HG02885 (cell line): Measurements from ENCODE around the gene LCP1.

Experiments
- ATAC-seq: cut with Tn5 transposase; IDR thresholded peaks from one replicate; pipeline ENCODE4 v1.9.1; 2021; ENCODE audit warnings: mild to moderate bottlenecking; ENCODE audit not compliant: unreplicated experiment, poor library complexity

The LCP1 gene

DNA sequence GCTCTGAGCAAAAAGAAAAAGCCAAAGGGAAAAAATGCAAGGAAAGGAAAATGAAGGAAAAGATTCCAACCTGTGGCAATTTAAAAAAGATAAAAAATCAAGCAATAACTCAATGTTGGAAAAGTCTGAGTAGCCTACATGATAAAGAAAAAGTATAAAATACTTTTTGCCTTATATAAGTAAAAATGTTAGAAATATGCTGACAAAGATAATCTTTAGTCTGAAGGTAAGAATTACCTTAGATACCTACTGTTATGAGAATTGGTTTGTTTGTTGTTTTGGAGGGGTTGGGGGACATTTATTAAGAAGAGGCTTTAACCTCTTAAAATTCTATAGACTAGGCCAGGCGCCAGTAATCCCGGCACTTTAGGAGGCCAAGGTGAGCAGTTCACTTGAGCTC, 47.5 kb downstream of the LCP1 start:
- ATAC-seq: no peak

DNA sequence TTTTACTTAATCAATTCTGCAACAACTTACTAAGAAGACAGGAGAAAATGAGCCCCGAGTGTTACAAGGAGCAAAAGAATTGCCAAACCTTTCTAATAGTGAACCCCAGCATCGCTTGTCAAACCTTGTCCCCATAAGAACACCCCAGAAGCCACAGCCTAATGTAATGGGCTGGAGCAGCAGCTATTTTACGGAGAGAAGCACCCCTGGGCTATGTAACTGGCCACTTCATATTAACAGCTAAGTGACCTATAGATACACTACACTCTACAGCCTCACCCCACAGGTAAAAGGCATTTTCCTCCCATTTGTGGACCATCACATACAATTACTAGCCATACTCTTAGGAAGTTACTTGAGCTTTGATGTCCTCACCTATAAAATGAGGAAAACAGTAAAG, 49.9 kb downstream of the LCP1 start:
- no peak for ATAC-seq

DNA sequence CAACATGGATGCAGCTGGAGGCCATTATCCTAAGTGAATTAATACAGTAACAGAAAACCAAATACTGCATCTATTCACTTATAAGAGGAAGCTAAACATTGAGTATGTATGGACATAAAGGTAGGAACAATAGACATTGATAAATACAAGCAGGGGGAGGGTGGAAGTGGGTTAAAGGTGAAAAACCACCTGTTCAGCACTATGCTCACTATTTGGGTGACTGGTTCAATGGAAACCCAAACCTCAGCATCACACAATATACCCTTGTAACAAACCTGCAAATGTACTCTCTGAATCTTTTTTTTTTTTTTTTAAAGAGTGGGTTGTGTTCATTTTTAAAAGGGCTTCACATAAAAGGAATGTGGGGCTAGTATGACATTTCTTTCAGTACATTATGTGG, 50.3 kb downstream of the LCP1 start:
- no peak for ATAC-seq

DNA sequence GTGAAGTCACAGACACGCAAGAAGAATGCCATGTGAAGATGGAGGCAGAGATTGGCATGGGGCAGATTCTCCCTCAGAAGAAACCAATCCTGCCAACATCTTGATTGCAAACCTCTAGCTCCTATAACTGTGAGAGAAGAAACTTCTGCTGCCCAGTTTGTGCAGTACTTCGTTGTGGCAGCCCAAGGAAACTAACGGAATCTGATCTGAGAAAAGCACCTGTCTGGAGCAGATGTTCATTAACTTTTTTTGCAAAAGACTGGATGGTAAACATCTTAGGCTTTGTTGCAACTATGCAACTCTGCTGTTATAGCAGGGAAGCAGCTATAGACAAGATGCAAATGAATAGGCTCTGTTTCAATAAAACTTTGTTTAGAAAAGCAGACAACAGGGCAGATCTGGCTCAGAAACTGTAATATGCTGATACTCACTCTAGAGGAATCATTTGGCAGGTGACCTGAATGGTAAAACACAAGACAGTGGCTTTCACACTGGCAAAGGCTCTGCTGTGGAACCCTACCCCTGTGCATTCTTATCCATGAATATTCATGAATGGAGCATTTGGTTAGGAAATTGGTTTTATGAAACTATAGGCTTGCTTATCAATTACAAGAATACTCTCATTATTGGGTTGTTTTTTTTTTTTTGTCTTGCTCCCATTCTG, 51.9 kb downstream of the LCP1 start:
- no peak for ATAC-seq

DNA sequence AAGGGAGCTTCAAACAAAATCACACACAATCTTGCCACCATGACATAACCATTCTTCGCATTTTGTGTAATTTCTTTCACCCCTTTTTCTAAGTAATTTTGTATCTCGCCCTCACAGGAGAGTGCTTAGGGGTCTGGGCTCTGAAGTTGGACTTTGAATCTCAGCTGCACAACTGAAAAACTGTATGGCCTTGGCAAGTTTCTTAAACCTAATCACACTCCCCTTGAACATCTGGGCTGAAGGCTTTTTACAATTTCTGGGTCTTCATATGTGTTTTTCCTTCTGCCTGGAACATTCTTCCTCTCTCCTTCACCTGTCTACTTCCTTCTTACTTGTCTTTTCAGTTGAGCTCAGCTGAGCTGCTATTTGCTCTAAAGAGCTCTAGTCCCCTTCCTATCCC, 52.9 kb downstream of the LCP1 start:
- ATAC-seq: no peak

DNA sequence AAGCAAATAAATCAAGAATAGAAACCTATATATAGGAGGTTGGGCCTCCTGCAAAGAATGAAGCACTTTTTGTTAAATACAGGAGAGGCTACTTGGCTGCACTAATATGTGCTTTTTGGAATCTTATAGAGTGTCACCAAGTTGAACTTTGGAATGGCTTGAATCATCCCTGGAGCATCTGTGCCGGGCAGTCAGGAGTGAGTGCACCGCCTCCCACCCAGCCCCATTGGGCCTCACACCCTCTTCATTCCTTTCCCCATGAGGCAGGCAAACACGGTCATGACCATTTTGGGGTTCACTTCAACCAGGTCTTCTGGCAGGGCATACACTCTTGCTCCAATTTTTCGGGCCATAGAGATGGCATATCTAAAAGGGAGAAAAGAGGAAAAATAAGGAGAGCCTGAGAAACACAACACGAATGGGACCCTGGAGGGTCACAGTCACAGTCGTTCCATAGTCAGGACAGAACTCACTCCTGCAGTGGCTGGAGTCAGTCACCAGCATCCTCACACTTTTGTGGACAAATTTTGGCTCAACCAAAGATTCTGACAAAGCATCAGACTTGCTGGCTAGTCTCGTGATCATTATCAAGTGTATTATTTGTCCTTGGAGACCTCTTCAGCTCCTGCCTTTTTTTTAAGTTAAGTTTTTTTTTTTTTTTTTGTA, 54.5 kb downstream of the LCP1 start:
- ATAC-seq: no peak

DNA sequence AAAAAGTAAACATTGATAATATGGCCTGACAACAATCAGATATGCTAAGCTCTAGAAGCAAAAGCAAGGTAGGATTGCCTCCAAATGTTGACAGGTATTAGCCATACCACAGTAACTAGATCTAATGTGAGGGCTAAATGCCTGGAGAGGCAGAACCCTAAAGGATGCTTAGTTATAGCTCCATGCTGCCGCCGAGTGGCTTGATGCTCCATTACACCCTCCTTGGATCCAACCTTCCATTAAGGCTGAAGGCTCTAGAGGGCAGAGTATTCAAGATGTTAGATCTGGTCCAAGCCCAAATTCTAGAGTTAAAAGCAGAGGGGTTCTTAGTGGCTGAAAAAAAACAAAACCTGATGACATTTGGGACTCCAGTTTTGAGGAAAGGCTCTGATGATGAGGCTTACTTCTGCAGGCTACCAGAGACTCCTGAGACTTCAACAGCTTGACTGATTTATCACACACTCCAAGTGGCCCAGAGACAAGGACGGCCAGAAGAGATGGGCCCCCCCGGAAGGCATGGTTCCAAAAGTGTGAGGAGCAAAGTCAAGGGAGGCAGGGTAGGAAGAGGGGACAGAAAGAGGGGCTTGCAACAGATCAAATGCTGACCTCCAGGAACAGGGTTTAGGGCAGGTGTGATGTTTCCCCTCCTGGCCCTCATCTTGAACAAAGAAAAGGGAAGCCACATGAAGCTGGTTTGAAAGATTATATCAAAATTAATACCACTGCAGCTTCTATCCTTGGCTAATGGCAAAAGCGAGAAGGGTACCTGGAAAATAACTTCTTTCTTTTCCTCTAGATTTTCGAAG, 55.2 kb downstream of the LCP1 start:
- ATAC-seq: peak; percentile 76

DNA sequence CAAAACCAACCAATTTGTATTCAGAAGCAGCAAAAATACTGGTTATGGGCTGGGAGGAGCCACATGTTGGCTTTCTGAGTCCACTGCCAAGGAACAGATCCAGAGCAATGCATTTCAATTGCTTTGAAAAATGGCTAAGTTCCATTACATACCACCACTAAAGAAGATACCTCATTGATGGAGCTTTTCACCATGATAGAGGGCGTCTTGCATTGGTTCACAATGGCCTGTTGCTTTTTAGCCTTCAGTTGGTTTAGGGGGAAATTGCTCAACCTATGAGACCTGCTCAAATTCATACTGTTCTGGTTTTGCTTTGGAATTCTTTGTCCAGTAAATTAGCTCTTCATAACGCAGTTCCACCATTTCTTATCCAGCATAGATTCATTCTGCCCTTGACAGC, 55.9 kb downstream of the LCP1 start:
- no peak for ATAC-seq

DNA sequence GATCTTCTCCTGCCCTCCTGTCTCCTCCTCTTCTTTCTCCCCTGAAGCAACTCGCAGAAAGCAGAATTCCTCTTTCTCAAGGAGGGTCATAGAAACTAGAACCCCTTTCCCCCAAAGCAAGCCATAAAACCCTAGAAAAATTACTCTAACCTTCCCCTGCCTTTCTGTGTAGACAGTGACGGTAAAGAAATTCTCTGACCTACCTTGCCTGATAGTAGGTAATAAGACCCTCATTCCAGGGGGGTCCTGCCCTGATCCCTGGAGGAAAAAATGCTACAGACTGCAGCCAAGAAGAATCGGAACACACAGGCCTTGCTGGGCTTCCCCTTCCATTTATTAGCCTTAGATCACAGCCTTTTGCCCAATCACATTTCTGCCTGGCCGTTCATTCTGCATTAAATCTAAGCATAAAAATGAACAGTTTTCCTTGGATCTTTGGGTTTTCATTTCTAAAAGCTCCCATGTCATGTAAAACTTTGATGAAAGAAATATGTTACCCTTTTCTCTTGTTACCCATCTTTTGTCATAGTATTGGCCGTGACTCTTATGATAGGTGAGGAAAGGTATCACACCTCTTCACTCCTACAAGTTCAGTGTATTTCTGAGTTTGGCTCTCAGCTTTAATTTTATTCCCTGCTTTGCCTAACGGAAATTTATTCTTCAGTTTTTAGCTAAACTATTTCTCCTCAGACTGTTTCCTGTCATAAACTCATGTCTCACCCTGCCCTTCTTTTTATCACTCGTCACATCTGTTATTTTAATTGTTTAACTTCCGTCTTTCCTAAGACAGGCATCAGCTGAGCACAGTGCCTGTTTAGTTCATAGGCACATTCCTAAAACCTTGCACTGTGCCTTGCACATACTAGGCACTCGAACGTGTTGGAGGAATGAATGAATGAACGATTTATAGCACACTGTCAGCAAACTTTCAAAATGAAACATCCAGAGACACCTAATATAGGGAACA, 56.7 kb downstream of the LCP1 start:
- ATAC-seq: peak; percentile 17

DNA sequence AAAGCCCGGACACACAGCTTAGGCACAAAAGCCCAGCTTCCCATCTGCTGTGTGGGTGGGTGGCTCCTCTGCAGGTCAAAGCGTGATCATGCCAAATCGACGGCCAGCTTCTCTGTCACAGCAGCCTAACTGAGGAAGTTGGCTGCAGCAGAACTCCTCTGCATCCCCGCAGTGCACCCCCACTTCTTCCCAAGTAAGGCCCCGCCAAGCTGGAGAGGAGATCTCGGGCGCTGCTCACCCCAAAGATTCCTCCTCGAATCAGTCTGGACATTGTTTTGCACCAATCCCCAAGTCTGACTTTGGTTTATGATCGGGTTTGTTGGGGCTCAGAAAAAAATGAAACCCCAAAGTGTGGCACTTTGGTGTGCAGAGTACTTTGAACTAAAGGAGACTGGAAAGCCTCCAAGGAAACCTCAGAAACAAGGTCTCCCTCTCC, 57.4 kb downstream of the LCP1 start:
- peak; percentile 36 for ATAC-seq

DNA sequence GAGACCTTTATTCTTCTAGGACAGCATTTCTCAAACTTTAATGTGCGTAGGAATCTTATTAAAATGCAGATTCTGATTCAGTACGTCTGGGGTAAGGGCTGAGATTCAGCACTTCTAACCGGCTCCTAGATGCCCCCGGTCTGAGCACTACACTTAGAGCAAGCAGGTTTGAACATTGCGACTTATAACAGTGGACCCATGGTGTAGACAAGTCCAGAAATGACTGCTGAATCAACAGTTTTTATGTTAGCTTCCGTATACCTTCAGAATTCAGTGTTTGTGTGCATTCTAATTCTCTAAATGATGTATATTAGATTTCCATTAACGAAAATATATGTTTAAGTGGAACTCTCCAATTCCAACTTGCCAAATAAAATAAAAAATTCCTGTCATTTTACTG, 59.7 kb downstream of the LCP1 start:
- no peak for ATAC-seq

DNA sequence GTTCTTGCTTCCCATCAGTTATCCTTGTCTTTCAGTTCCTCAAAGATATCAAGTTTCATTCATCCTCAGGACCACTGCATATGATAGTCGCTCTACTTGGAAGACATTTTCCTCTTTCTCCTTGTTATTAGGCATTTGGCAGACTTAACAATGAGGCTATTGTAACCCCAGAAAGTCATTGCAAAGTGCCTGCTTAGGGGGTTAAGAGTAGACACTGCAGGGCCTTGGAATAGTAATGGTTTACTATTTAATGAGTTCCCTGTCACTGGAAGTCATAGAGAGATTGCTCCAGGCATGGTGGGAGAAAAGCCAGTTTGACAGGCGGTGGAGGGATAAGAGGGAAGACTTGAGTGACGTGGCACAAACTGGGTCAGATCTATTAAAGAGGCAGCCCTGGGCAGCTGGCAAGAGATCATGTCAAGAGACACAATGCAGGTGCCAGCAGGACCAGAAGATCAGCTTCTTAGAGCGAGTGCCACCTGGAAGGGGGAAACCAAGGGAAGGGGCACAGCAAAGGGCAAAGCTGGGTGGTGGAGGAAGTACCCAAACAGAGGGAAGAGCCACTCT, 60.3 kb downstream of the LCP1 start:
- ATAC-seq: no peak

DNA sequence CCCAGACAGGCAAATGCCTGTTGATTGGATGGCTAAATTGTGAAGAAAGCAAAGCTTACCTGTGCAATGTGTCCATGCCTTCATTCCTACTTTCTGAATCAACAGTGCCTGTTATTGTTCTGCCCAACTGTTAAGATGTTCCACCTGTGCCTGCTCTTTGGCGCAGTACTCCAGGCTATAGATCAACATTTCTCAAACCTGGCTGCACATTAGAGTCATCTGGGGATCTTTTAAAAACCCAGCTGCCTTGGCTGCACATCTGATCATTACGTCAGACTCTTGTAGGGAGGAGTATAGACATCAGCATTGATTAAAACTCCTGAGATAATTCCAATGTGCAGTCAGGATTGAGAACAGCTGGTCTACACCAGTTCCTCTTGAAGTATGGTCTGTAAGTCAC, 60.9 kb downstream of the LCP1 start:
- ATAC-seq: no peak

DNA sequence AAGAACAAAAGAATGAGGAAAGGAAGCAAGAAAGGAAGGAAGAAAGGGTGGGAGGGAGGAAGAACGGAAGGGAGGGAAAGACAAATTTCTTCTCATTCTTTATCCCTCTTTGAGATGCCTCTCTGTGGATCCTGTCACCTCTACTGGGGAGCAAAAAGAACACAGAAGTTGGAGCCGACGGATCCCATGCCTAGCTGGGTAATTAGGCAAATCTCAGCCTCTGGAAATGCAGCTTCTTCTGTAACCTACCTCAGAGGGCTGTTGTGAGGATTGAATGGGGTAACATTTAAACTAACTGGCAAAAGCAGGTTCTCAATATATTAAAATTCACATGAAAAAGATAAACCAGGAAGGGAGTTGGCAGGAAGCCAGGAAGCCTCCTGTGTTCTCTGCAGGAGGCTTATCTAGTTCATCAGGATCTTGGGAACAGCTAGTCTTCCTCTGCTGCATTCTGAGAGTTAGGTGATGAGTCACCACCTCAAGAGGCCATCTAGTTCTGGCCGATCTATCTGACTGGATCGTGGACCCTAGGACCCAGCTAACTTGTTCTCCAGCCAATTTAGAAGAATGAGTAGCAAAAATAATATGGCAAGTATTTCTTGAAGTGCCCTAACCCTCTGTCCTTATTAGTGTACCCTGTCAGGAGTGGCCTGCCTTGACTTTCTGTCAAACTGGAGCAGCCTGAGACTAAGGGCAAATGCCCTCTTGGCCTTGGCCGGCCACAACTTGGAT, 61.9 kb downstream of the LCP1 start:
- ATAC-seq: no peak

DNA sequence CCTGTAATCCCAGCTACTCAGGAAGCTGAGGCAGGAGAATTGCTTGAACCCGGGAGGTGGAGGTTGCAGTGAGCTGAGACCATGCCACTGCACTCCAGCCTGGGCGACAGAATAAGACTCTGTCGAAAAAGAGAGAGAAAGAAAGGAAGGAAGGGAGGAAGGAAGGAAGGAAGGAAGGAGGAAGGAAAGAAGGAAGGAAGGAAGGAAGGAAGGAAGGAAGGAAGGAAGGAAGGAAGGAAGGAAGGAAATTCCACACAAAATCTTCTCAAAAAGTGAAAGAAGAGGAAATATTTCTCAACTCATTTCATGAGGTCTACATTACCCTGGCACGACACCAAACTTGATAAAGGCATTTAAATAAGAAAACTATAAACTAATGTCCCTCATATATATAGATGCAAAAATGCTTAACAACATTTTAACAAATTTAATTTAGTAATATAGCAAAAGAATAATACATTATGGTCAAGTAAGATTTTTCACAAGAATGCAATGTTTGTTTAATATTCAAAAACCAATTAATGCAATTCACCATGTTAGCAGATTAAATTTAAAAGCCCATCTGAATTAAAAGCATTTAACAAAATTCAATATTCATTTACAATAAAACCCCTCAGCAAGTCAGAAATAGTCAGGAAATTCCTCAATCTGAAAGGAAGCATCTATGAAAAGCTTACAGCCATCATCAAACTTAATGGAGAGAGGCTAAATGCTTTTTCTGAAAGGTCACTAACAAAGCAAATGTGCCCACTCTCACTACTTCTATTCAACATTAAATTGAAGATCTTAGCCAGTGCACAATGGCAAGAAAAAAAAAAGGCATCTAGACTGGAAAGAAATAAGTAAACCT, 65.1 kb downstream of the LCP1 start:
- no peak for ATAC-seq

DNA sequence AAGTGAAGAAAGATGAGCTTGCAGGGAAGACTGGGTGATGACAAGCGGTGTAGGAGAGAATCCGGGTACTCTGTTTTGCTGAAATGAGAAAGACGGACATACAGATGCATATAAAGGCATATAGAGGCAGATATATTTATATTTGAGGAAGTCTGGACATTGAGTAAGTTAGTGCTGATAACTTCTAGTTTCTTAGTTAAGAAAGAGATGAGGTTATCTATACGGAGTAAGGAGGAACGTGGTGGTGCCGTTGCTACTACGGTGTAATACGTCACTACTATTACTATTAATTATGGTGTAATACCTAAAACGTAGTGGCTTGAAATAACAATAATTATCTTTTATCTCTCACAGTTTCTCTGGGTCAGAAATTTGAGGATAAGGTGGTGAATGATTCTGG, 67.4 kb downstream of the LCP1 start:
- ATAC-seq: no peak

DNA sequence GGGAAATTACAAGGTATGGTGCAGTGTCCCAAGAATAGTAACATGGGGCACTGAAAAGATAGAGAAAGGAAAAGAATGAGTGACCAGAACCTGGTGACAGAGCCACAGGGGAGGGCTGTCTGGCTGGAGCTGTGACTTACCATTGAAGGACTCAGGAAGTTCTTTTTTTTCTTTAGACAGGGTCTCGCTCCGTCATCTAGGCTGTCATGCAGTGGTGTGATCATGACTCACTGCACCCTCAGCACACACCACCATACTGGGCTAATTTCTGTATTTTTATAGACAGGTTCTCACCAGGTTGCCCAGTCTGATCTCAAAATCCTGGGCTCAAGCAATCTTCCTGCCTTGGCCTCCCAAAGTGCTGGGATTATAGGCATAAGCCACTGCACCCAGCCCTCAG, 68.4 kb downstream of the LCP1 start:
- ATAC-seq: no peak

DNA sequence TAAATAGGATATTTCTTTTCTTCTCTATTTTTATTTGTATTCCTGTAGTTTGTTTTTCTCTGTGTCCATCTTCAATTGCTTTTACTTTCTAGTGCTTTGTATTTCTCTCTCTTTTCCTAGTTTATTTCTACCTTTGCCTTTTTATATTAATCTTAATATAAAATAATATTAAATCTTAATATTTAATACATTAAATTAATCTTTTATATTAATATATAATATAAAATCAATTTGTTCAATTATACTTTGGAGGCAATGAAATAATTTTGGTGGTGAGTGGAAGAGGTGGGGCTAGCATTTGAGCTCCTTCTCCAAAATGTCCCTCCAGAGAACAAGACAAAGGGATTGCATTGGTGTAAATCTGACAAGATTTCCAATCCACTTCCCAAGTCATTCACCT, 70.8 kb downstream of the LCP1 start:
- no peak for ATAC-seq

DNA sequence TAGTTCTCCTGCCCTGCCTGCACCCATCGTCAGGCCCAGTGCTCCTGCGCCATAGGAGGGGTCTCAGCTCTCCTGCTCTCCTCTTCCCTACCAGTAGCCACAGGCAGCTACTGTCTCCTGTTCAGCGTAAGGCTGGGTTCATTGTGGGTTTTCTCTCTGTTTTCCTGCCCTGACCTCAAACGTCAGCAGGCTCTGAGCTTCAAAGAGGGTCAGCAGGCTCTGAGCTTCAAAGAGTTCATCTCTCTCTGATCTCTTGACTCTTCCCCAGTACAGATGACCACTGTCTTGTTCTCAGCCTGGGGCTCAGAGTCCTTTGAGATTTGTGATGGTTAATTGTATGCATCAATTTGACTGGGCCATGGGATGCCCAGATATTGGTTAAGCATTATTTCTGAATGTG, 72.5 kb downstream of the LCP1 start:
- no peak for ATAC-seq
